ENCODE results near the gene MALSU1.

- TF ChIP-seq, protein P1, sequence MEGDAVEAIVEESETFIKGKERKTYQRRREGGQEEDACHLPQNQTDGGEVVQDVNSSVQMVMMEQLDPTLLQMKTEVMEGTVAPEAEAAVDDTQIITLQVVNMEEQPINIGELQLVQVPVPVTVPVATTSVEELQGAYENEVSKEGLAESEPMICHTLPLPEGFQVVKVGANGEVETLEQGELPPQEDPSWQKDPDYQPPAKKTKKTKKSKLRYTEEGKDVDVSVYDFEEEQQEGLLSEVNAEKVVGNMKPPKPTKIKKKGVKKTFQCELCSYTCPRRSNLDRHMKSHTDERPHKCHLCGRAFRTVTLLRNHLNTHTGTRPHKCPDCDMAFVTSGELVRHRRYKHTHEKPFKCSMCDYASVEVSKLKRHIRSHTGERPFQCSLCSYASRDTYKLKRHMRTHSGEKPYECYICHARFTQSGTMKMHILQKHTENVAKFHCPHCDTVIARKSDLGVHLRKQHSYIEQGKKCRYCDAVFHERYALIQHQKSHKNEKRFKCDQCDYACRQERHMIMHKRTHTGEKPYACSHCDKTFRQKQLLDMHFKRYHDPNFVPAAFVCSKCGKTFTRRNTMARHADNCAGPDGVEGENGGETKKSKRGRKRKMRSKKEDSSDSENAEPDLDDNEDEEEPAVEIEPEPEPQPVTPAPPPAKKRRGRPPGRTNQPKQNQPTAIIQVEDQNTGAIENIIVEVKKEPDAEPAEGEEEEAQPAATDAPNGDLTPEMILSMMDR (IDR thresholded peaks at IDR 0.05), result no peak
- TF ChIP-seq POLR2A (IDR thresholded peaks at IDR 0.05), result no peak
Measured at GRCh38 chr7:23335621-23336020, 36.5 kb downstream of the MALSU1 start.

Measured in testis (tissue), 2 donors.